ENCODE measurements around the gene FRMD8.

FRMD8 gene

GRCh38 chr11:65388731-65389130 is 2.3 kb downstream of the FRMD8 start:
- no peak for DNase-seq (ENCODE audit: low read depth)
- H3K4me3 ChIP-seq (replicated peaks; ENCODE audit: low read depth, low read length), result peak overlapping the region; percentile 29
- TF ChIP-seq CTCF (IDR thresholded peaks at IDR 0.05; ENCODE audit: low read length, missing control alignments), result no peak

- no peak for DNase-seq (ENCODE audit: low read depth)
- H3K4me3 ChIP-seq (replicated peaks; ENCODE audit: low read depth, low read length), result peak overlapping the region; percentile 16
- no peak for TF ChIP-seq CTCF (IDR thresholded peaks at IDR 0.05; ENCODE audit: low read length, missing control alignments)
These were observed 3.0 kb downstream of the FRMD8 start for GRCh38 chr11:65389294-65389980.

GRCh38 chr11:65390099-65390941 is 3.9 kb downstream of the FRMD8 start:
- no peak for TF ChIP-seq CTCF (IDR thresholded peaks at IDR 0.05; ENCODE audit: low read length, missing control alignments)
- H3K4me3 ChIP-seq (replicated peaks; ENCODE audit: low read depth, low read length), result peak overlapping the region; percentile 21
- peak; percentile 48 for DNase-seq (ENCODE audit: low read depth)

- peak; percentile 4 for TF ChIP-seq CTCF (IDR thresholded peaks at IDR 0.05; ENCODE audit: low read length, missing control alignments)
- H3K4me3 ChIP-seq (replicated peaks; ENCODE audit: low read depth, low read length), result peak overlapping the region; percentile 21
- peak; percentile 41 for DNase-seq (ENCODE audit: low read depth)
These were observed 4.6 kb downstream of the FRMD8 start for GRCh38 chr11:65390996-65391395.

- no peak for DNase-seq (ENCODE audit: low read depth)
- H3K4me3 ChIP-seq (replicated peaks; ENCODE audit: low read depth, low read length), result no peak overlapping the region
- no peak for TF ChIP-seq CTCF (IDR thresholded peaks at IDR 0.05; ENCODE audit: low read length, missing control alignments)
These were observed 5.9 kb downstream of the FRMD8 start for GRCh38 chr11:65392186-65392829.

GRCh38 chr11:65392899-65393298 is 6.5 kb downstream of the FRMD8 start:
- H3K4me3 ChIP-seq (replicated peaks; ENCODE audit: low read depth, low read length), result no peak overlapping the region
- no peak for TF ChIP-seq CTCF (IDR thresholded peaks at IDR 0.05; ENCODE audit: low read length, missing control alignments)
- DNase-seq (ENCODE audit: low read depth), result no peak

Data from fibroblast of pulmonary artery (primary cell).